ENCODE data around the gene RAP1GDS1.

The RAP1GDS1 gene

DNA sequence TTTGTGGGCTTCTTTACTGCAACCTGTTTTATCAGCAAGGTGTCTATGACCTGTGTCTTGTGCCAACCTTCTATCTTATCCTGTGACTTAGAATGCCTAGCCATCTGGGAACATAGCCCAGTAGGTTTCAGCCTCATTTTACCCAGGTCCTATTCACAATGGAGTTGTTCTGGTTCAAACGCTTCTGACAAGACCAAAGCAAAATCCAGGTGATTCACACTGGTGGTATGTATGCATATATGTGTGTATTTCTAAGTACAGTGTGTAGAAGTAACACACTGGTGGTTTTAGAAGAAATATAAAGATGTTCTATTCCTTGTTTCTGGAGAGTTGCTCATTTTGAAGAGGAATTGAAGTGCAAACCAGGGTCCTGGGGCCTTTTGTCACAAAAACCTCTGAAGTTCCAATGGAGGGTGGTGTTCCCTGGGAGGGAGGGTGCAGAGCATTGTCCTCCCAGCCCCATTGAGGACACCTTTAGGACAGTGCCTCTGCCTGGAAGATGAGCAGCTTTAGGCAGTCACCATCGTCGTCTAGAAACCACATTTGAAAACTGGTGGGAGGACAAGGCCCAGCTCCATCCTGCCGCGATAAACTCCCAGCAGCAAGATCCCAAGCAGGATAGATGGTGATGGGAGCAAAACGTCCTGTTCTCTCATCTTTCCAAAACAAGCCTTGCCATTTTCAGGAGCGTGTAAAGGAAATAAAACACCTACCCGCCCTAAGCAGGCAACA is 205.8 kb downstream of the RAP1GDS1 start:
- no peak overlapping the region for H3K27ac ChIP-seq (replicated peaks)
- TF ChIP-seq POLR2AphosphoS5 (IDR thresholded peaks at IDR 0.05; ENCODE audit: low read depth) (no peak), GABPA (IDR thresholded peaks at IDR 0.05; ENCODE audit: low read depth) (no peak)
- TF ChIP-seq, protein P1, sequence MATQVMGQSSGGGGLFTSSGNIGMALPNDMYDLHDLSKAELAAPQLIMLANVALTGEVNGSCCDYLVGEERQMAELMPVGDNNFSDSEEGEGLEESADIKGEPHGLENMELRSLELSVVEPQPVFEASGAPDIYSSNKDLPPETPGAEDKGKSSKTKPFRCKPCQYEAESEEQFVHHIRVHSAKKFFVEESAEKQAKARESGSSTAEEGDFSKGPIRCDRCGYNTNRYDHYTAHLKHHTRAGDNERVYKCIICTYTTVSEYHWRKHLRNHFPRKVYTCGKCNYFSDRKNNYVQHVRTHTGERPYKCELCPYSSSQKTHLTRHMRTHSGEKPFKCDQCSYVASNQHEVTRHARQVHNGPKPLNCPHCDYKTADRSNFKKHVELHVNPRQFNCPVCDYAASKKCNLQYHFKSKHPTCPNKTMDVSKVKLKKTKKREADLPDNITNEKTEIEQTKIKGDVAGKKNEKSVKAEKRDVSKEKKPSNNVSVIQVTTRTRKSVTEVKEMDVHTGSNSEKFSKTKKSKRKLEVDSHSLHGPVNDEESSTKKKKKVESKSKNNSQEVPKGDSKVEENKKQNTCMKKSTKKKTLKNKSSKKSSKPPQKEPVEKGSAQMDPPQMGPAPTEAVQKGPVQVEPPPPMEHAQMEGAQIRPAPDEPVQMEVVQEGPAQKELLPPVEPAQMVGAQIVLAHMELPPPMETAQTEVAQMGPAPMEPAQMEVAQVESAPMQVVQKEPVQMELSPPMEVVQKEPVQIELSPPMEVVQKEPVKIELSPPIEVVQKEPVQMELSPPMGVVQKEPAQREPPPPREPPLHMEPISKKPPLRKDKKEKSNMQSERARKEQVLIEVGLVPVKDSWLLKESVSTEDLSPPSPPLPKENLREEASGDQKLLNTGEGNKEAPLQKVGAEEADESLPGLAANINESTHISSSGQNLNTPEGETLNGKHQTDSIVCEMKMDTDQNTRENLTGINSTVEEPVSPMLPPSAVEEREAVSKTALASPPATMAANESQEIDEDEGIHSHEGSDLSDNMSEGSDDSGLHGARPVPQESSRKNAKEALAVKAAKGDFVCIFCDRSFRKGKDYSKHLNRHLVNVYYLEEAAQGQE (IDR thresholded peaks at IDR 0.05; ENCODE audit: insufficient replicate concordance, low read depth), result no peak
- no peak overlapping the region for H3K4me3 ChIP-seq (replicated peaks; ENCODE audit: insufficient read depth, low read length)
- H3K27me3 ChIP-seq (ENCODE audit: insufficient read depth, poor library complexity, severe bottlenecking), result no peaks in the 10 kb centered on the region
- DNase-seq (ENCODE audit: low read depth in 1 of 2, low spot score in 1 of 2), result no peak

DNA sequence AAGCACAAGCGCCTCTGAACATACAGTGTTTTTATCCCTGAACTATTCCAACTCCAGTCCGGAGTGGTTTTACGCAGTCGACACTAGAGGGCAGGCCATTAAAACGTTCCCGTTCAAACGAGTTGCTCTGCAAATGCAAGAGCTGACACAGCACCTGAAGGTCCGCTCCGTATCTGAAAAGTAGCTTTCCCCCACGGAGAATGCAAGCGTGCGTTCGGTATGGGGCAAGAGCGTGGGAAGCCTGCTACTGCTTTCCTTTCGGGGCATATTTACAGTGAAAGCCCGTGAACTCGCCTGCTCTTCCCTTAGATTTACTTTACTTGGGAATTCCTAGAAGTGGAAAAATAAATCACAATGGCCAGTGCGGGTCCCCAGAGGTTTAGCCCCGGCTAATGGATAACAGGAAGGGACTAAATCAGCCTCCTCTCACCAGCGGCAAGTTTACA is 206.5 kb downstream of the RAP1GDS1 start:
- TF ChIP-seq, protein P2, sequence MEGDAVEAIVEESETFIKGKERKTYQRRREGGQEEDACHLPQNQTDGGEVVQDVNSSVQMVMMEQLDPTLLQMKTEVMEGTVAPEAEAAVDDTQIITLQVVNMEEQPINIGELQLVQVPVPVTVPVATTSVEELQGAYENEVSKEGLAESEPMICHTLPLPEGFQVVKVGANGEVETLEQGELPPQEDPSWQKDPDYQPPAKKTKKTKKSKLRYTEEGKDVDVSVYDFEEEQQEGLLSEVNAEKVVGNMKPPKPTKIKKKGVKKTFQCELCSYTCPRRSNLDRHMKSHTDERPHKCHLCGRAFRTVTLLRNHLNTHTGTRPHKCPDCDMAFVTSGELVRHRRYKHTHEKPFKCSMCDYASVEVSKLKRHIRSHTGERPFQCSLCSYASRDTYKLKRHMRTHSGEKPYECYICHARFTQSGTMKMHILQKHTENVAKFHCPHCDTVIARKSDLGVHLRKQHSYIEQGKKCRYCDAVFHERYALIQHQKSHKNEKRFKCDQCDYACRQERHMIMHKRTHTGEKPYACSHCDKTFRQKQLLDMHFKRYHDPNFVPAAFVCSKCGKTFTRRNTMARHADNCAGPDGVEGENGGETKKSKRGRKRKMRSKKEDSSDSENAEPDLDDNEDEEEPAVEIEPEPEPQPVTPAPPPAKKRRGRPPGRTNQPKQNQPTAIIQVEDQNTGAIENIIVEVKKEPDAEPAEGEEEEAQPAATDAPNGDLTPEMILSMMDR (IDR thresholded peaks at IDR 0.05; ENCODE audit: insufficient read depth, low read length), result peak; percentile 69
- TF ChIP-seq GABPA (IDR thresholded peaks at IDR 0.05; ENCODE audit: low read depth) (no peak), POLR2AphosphoS5 (IDR thresholded peaks at IDR 0.05; ENCODE audit: low read depth) (no peak)
- no peaks in the 10 kb centered on the region for H3K27me3 ChIP-seq (ENCODE audit: insufficient read depth, poor library complexity, severe bottlenecking)
- DNase-seq (ENCODE audit: low read depth in 1 of 2, low spot score in 1 of 2), result peak; percentile 31 to 78
- no peak overlapping the region; the same call in 1 of the 2 replicates for H3K4me3 ChIP-seq (replicated peaks; ENCODE audit: insufficient read depth, low read length)
- H3K27ac ChIP-seq (replicated peaks), result no peak overlapping the region

DNA sequence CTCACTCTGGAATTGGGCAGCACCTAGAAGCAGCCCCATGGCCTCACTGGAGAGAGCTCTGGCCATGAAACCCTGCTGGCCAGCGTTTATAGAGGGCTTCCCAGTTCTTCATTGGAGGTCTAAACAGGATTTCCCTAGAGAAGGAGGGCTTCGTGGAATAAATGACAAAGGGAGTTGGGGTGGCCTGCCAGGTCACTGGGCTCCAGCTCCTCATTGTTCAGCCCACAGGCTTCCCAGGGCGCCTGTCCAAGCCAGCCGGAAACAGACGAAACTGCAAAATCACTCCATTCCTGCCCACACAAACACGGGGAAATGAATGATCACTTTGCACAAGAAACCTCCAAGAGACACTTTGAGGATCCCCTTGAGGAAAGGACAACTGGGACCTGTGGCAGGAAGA is 207.5 kb downstream of the RAP1GDS1 start:
- Histone ChIP-seq H3K27me3 (ENCODE audit: insufficient read depth, poor library complexity, severe bottlenecking) (no peaks in the 10 kb centered on the region), H3K27ac (replicated peaks) (no peak overlapping the region), H3K4me3 (replicated peaks; ENCODE audit: insufficient read depth, low read length) (no peak overlapping the region)
- no peak for DNase-seq (ENCODE audit: low read depth in 1 of 2, low spot score in 1 of 2)
- TF ChIP-seq, protein P2 (IDR thresholded peaks at IDR 0.05; ENCODE audit: insufficient read depth, low read length), result no peak
- TF ChIP-seq, protein P1 (IDR thresholded peaks at IDR 0.05; ENCODE audit: insufficient replicate concordance, low read depth), result no peak
- no peak for TF ChIP-seq GABPA (IDR thresholded peaks at IDR 0.05; ENCODE audit: low read depth)
- TF ChIP-seq SPI1 (IDR thresholded peaks at IDR 0.05; ENCODE audit: borderline replicate concordance, low read depth), result no peak

GRCh38 chr4:98469771-98470170 is 208.6 kb downstream of the RAP1GDS1 start:
- Histone ChIP-seq H3K4me3 (replicated peaks; ENCODE audit: insufficient read depth, low read length) (no peak overlapping the region), H3K27ac (replicated peaks) (no peak overlapping the region), H3K27me3 (ENCODE audit: insufficient read depth, poor library complexity, severe bottlenecking) (no peaks in the 10 kb centered on the region)
- no peak for DNase-seq (ENCODE audit: low read depth in 1 of 2, low spot score in 1 of 2)
- TF ChIP-seq SPI1 (IDR thresholded peaks at IDR 0.05; ENCODE audit: borderline replicate concordance, low read depth) (no peak), POLR2AphosphoS5 (IDR thresholded peaks at IDR 0.05; ENCODE audit: low read depth) (no peak), GABPA (IDR thresholded peaks at IDR 0.05; ENCODE audit: low read depth) (no peak)
- TF ChIP-seq, protein P1 (IDR thresholded peaks at IDR 0.05; ENCODE audit: insufficient replicate concordance, low read depth), result no peak
- TF ChIP-seq, protein P2 (IDR thresholded peaks at IDR 0.05; ENCODE audit: insufficient read depth, low read length), result no peak
